ENCODE measurements around the gene CDC42BPA.

- no peak for TF ChIP-seq CTCF (IDR thresholded peaks at IDR 0.05; ENCODE audit: extremely low read depth in 1 of 2, insufficient read depth in 1 of 2, low read depth in 1 of 2, low read length in 2 of 2)
- no peak for TF ChIP-seq POLR2AphosphoS5 (IDR thresholded peaks at IDR 0.05; ENCODE audit: insufficient read depth, low read depth, low read length)
- TF ChIP-seq EZH2 (IDR thresholded peaks at IDR 0.05; ENCODE audit: borderline replicate concordance, low read depth, low read length, severe bottlenecking): no peak
- no peak for TF ChIP-seq POLR2A (IDR thresholded peaks at IDR 0.05; ENCODE audit: low read depth, low read length)
- TF ChIP-seq JUN (IDR thresholded peaks at IDR 0.05; ENCODE audit: borderline replicate concordance, insufficient read depth, insufficient read length, low read depth): no peak
- no peak for TF ChIP-seq MYC (IDR thresholded peaks at IDR 0.05; ENCODE audit: low read depth, low read length)
- TF ChIP-seq GATA2 (IDR thresholded peaks at IDR 0.05; ENCODE audit: insufficient read depth, insufficient read length, low read depth, low read length): no peak
These were observed 4.1 kb downstream of the CDC42BPA start for GRCh38 chr1:227314014-227314848.

Measured in endothelial cell of umbilical vein (primary cell).